NCI-H748 (cell line): ENCODE measurements around the gene SRP72.
A peak's percentile ranks its signal among the peaks of the same experiment; 100 is the strongest.

Experiments used
- DNase-seq: peaks from one replicate; lab custom pipeline; 2025; ENCODE audit not compliant: unreplicated experiment; lab: John Stamatoyannopoulos, UW

The SRP72 gene

GRCh38 chr4:56544573-56545131 lies 77.2 kb downstream of the SRP72 start:
- peak; percentile 82 for DNase-seq

GRCh38 chr4:56550642-56551041 lies 83.2 kb downstream of the SRP72 start:
- DNase-seq, result no peak

- no peak for DNase-seq
Observed at GRCh38 chr4:56551516-56551915, 84.1 kb downstream of the SRP72 start.

- DNase-seq, result no peak
Observed at GRCh38 chr4:56552273-56552672, 84.9 kb downstream of the SRP72 start.
